Activated CD8-positive, alpha-beta T cell treated with anti-CD3 and anti-CD28 coated beads for 36 hours (primary cell): ENCODE measurements around the gene ERBIN. TPM values are rescaled to one million over a fixed set of nuclear protein-coding genes. Genes with fewer than 3 reads are reported as not detected.
"Not testable (repeated sequence)": the region's sequence is repeated elsewhere in the genome, so short reads cannot be mapped to it uniquely, and the experiment has no call there.

Experiments used
- ATAC-seq: fragments of 200-7000 bp; cut with Tn5 transposase; one replicate; pipeline ENCODE4 v1.10.0; 2021; ENCODE audit warnings: mild to moderate bottlenecking, moderate library complexity
- CTCF ChIA-PET: fragments of 350-600 bp; sonication (Branson Sonifier 250); formaldehyde crosslinking; loops from one replicate; lab custom pipeline; 2021; ENCODE audit warnings: antibody characterized with exemption; lab: Charles Lee
- POLR2A ChIA-PET: fragments of 350-600 bp; sonication (Branson Sonifier 250); formaldehyde crosslinking; loops from one replicate; lab custom pipeline; 2021; ENCODE audit warnings: antibody characterized with exemption; lab: Charles Lee
- DNase-seq: peaks from one replicate; pipeline ENCODE4 v3.0.0-alpha.2; 2020
- H3K27ac Mint-ChIP-seq: one replicate; pipeline ENCODE4 v1.8.0; 2021; ENCODE audit warnings: mild to moderate bottlenecking, mixed read lengths
- H3K27me3 Mint-ChIP-seq: one replicate; pipeline ENCODE4 v1.8.0; 2021; ENCODE audit warnings: mixed read lengths
- H3K36me3 Mint-ChIP-seq: one replicate; pipeline ENCODE4 v1.8.0; 2021; ENCODE audit warnings: low read depth, mixed read lengths
- H3K4me1 Mint-ChIP-seq: one replicate; pipeline ENCODE4 v1.8.0; 2021; ENCODE audit warnings: low read depth, mixed read lengths
- H3K4me3 Mint-ChIP-seq: one replicate; pipeline ENCODE4 v1.8.0; 2021; ENCODE audit warnings: mild to moderate bottlenecking, moderate library complexity, mixed read lengths
- H3K9me3 Mint-ChIP-seq: one replicate; pipeline ENCODE4 v1.8.0; 2021; ENCODE audit warnings: mixed read lengths
- intact Hi-C: fragments of 100-400 bp; cut with micrococcal nuclease; formaldehyde crosslinking; loops from one replicate; pipeline ENCODE4 v1.10.0; 2022
- total RNA-seq, 2 experiments: library from RNA; stranded (reverse); gene quantifications; one replicate each; pipeline ENCODE4 v1.2.3, GENCODE V29; 2021
- TF ChIP-seq, protein P1 (sequence below): fragments of 200-600 bp; IDR thresholded peaks from one replicate; pipeline ENCODE4 v1.8.0; 2022; ENCODE audit warnings: antibody characterized with exemption, mild to moderate bottlenecking

The ERBIN gene
- total RNA-seq, 2 experiments from 2014 or later = 35.1 to 38.3 TPM

DNA sequence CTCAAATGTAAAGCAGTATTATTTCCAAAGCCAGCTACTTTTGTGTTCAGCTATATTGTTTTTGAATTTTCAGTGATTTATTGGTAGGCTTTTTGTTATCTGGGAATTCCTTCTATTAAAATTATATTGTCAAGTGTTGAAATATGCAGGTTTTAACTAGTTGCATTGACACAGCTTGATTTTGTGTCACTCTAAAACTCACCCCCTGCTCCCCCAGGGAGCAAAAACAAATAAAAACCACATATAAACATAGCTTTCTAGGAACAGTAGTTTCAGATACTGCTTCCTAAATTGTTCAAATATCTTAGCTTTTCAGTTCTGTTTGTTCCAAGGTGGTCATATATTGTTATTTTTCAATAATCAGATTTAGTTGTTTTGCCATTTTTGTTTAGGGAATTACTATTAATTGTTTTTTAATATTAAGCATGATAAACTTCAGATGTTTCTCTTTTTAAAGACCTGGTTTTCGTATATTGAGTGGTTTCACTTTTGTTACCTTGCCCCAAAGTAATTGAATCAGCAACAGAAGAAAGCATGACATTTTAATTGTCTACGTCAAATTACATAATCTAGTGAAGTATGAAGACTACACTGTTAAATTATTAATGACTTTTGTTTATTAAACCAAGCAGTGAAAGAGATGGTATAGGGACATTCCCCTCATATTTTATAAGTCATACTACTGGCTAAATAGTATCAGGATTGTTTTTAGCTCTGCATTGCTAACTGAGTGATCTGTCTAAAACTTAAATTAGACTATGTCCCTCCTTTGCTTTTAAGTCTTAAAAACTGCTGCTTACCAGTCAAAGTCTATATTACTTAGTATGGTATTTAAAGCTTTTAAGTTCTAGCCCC, 43.4 kb downstream of the ERBIN start:
- peaks cover 11% of the 10 kb centered on the region for H3K36me3 Mint-ChIP-seq
- DNase-seq = no peak
- H3K9me3 Mint-ChIP-seq = peaks cover 3% of the 10 kb centered on the region
- TF ChIP-seq, protein P1, sequence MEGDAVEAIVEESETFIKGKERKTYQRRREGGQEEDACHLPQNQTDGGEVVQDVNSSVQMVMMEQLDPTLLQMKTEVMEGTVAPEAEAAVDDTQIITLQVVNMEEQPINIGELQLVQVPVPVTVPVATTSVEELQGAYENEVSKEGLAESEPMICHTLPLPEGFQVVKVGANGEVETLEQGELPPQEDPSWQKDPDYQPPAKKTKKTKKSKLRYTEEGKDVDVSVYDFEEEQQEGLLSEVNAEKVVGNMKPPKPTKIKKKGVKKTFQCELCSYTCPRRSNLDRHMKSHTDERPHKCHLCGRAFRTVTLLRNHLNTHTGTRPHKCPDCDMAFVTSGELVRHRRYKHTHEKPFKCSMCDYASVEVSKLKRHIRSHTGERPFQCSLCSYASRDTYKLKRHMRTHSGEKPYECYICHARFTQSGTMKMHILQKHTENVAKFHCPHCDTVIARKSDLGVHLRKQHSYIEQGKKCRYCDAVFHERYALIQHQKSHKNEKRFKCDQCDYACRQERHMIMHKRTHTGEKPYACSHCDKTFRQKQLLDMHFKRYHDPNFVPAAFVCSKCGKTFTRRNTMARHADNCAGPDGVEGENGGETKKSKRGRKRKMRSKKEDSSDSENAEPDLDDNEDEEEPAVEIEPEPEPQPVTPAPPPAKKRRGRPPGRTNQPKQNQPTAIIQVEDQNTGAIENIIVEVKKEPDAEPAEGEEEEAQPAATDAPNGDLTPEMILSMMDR = no peak
- intact Hi-C loops = no loop called here
- ChIA-PET CTCF (interaction anchor here (1.0 to 1.6 kb wide), 5 partner anchors 13 to 38 kb away, joined by 3 to 5 read pairs (median 3); no protein-coding TSS in a partner anchor), POLR2A (interaction anchor here (0.6 to 0.7 kb wide), 2 partner anchors 28 to 45 kb away, joined by 3 read pairs; no protein-coding TSS in a partner anchor)
- peaks cover 63% of the 10 kb centered on the region for H3K4me1 Mint-ChIP-seq
- H3K4me3 Mint-ChIP-seq = peak overlapping the region; percentile 44
- no peaks in the 10 kb centered on the region for H3K27me3 Mint-ChIP-seq
- peak; percentile 37 for ATAC-seq
- H3K27ac Mint-ChIP-seq = peak overlapping the region; percentile 56

- POLR2A ChIA-PET = interaction anchor here (0.7 kb wide), 1 partner anchor 46 kb away, joined by 3 read pairs; no protein-coding TSS in a partner anchor
- H3K4me1 Mint-ChIP-seq = peaks cover 57% of the 10 kb centered on the region
- ATAC-seq (peak; percentile 35), DNase-seq (no peak)
- peak overlapping the region; percentile 75 for H3K27ac Mint-ChIP-seq
- no peaks in the 10 kb centered on the region for H3K27me3 Mint-ChIP-seq
- peaks cover 10% of the 10 kb centered on the region for H3K36me3 Mint-ChIP-seq
- H3K4me3 Mint-ChIP-seq = peak overlapping the region; percentile 44
- H3K9me3 Mint-ChIP-seq = peaks cover 3% of the 10 kb centered on the region
- intact Hi-C loops = no loop called here
- CTCF ChIA-PET = interaction anchor here (1.3 to 1.5 kb wide), 2 partner anchors 12 to 19 kb away, joined by 3 read pairs; no protein-coding TSS in a partner anchor
- TF ChIP-seq, protein P1 = no peak
These were observed 44.3 kb downstream of the ERBIN start for GRCh38 chr5:65970481-65971367.

DNA sequence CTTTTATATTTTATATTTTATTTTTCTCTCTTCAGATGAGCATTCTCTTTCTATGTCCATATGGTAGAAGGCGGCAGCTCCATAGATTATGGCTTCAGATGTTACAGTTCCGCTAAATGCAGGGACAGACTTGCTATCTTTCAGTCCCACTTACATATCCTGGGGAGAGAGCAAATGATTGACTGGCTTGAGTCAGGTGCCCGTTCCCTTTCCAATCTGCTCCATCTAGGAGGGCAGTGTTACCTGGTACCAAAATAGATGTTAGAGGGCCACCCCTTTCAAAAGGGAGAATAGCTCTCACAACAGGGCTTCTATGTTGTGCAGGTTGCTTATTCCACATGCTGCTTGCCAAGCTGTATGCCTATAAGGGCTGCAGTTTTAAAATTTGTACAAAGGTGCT, 45.3 kb downstream of the ERBIN start:
- POLR2A ChIA-PET = no interaction called here
- H3K4me3 Mint-ChIP-seq = no peak overlapping the region
- H3K27ac Mint-ChIP-seq = no peak overlapping the region
- intact Hi-C loops = no loop called here
- DNase-seq (no peak), ATAC-seq (no peak)
- no peaks in the 10 kb centered on the region for H3K27me3 Mint-ChIP-seq
- peaks cover 3% of the 10 kb centered on the region for H3K9me3 Mint-ChIP-seq
- H3K36me3 Mint-ChIP-seq = peaks cover 12% of the 10 kb centered on the region
- peaks cover 52% of the 10 kb centered on the region for H3K4me1 Mint-ChIP-seq
- CTCF ChIA-PET = interaction anchor here (1.5 kb wide), 1 partner anchor 18 kb away, joined by 3 read pairs; no protein-coding TSS in a partner anchor
- TF ChIP-seq, protein P1 = no peak

DNA sequence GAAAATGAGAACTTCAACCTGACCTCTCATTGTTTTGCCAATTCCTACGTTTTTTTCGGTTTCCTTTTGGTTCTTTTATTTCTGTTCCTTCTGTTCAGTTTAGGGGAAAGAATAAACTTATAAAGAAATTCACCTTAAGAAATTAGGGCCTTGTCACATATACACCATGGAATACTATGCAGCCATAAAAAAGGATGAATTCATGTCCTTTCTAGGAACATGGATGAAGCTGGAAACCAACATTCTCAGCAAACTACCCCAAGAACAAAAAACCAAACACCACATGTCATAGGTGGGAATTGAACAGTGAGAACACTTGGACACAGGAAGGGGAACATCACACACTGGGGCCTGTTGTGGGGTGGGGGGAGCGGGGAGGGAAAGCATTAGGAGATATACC, 46.5 kb downstream of the ERBIN start:
- H3K27me3 Mint-ChIP-seq, intact Hi-C loops, POLR2A ChIA-PET, DNase-seq, CTCF ChIA-PET, H3K9me3 Mint-ChIP-seq, ATAC-seq, H3K27ac Mint-ChIP-seq, H3K4me3 Mint-ChIP-seq: not testable (repeated sequence)
- Mint-ChIP-seq H3K4me1 (peaks cover 42% of the 10 kb centered on the region), H3K36me3 (peaks cover 13% of the 10 kb centered on the region)

DNA sequence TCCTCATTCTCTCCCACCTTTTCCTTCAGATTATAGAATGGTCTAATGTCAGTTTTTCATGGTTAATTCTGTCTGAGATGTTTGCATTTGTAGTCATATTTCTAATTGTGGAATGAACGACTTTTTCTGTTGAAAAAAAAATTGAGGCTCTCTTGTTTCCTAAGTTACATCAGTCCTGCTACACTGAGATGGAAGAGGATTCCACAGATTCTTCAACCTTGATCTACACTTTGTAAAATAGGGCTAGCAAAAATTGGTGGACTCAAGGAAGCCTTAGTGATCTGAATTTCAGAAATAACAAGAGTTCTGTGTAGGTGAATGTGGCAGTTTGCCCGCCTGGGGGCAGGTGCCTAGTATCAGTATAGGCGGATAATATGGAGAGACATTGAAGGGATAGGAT, 51.9 kb downstream of the ERBIN start:
- POLR2A ChIA-PET = no interaction called here
- Mint-ChIP-seq H3K27me3 (no peaks in the 10 kb centered on the region), H3K27ac (no peak overlapping the region), H3K4me1 (peaks cover 44% of the 10 kb centered on the region), H3K9me3 (peaks cover 7% of the 10 kb centered on the region), H3K36me3 (peaks cover 18% of the 10 kb centered on the region), H3K4me3 (no peak overlapping the region)
- DNase-seq (no peak), ATAC-seq (no peak)
- CTCF ChIA-PET = no interaction called here
- TF ChIP-seq, protein P1 = no peak
- intact Hi-C loops = no loop called here
